Brain microvascular endothelial cell (primary cell): ENCODE measurements around the gene DSC3.

ENCODE experiments used
- DNase-seq: peaks from one replicate; pipeline ENCODE4 v3.0.0-alpha.2; 2020
- H3K27ac ChIP-seq: fragments of 250-450 bp; sonication (Bioruptor Pico); 2 replicates; pipeline ENCODE4 v1.5.1; 2020; ENCODE audit warnings: mild to moderate bottlenecking, moderate library complexity
- H3K27me3 ChIP-seq: fragments of 250-450 bp; sonication (Bioruptor Pico); replicated peaks from 2 replicates; pipeline ENCODE4 v1.5.1; 2020; ENCODE audit warnings: mild to moderate bottlenecking
- H3K36me3 ChIP-seq: fragments of 250-450 bp; sonication (Bioruptor Pico); replicated peaks from 2 replicates; pipeline ENCODE4 v1.5.1; 2020; ENCODE audit warnings: mild to moderate bottlenecking
- H3K4me3 ChIP-seq: 2 replicates; pipeline ENCODE4 v1.5.1; 2011; ENCODE audit warnings: low read depth, mild to moderate bottlenecking, control low read depth, low read length, moderate library complexity
- in situ Hi-C: cut with HindIII; loops from 2 replicates; pipeline ENCODE4 v1.10.0; 2017; ENCODE audit warnings: low sequenced_read_pairs, low pct_ligation_motif_present
- TF ChIP-seq, protein P1 (sequence below): IDR thresholded peaks from 2 replicates; pipeline ENCODE4 v1.5.1; 2011; ENCODE audit warnings: low read depth, mild to moderate bottlenecking, moderate library complexity, low read length, control low read depth, inconsistent platforms; ENCODE audit errors: missing control alignments

Gene DSC3

DNA sequence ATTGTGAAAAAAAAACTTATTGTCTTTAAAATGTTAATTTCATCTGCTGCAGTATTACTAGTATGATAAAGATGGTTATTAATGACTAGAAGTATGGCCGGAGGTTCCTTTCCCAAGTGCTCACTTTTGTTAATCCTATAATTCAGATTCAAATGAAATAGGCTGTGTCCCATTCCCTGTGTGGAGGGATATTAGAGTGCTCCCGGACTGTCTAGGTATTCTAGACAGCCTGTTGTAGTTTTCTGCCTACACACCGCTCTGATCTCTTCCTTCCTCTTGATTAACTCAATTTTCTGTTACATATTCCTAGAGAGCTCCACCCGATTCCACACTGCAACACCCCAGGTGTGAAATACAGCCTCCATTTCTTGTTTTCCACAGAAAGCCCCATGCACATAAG is 15.4 kb upstream of the DSC3 start:
- H3K27me3 ChIP-seq = no peaks in the 10 kb centered on the region

DNA sequence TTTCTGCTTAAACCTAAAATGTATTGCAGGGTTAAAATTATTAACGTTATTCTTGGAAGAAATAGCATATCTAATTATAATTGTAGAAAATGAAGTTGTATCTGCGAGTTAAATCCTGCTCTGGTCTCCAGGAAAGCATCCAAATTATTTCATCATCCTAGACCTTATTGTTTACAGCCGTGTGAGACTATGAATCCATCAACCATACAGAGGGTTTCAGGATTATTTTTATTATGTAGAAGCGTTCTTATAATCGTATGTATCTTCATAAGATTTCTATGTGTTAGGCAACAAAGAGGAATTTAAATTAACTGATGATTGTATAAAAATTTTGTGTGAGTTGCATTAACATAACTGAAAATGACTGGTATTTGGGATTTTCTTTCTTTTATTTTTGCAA is 14.5 kb upstream of the DSC3 start:
- in situ Hi-C loops = no loop called here

More for the DNA sequence above, 15.4 kb upstream of the DSC3 start:
- H3K36me3 ChIP-seq = no peaks in the 10 kb centered on the region
- no peak overlapping the region for H3K27ac ChIP-seq
- in situ Hi-C loops = no loop called here
- TF ChIP-seq, protein P1, sequence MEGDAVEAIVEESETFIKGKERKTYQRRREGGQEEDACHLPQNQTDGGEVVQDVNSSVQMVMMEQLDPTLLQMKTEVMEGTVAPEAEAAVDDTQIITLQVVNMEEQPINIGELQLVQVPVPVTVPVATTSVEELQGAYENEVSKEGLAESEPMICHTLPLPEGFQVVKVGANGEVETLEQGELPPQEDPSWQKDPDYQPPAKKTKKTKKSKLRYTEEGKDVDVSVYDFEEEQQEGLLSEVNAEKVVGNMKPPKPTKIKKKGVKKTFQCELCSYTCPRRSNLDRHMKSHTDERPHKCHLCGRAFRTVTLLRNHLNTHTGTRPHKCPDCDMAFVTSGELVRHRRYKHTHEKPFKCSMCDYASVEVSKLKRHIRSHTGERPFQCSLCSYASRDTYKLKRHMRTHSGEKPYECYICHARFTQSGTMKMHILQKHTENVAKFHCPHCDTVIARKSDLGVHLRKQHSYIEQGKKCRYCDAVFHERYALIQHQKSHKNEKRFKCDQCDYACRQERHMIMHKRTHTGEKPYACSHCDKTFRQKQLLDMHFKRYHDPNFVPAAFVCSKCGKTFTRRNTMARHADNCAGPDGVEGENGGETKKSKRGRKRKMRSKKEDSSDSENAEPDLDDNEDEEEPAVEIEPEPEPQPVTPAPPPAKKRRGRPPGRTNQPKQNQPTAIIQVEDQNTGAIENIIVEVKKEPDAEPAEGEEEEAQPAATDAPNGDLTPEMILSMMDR = no peak
- H3K4me3 ChIP-seq = no peak overlapping the region
- no peak for DNase-seq

DNA sequence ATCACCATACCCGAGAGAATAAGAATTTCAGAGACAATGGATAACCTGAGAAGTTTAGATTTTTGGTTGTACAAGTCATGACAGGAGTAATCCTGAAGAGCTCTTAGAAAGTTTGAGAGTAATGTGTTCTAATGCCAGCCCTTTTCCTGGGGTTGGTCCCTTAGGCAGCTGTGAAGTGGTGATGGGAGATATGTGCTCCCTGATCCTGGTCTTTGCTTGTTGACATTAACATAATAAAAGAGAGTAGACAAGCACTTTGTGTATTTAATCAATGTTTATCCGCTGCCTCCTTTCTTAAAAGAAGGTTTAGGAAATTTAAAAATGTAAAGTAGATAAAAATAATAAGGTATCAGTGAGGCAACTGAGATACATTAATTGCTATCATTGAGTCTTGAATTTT is 13.8 kb upstream of the DSC3 start:
- Histone ChIP-seq H3K36me3 (no peaks in the 10 kb centered on the region), H3K27ac (no peak overlapping the region), H3K27me3 (no peaks in the 10 kb centered on the region), H3K4me3 (no peak overlapping the region)
- TF ChIP-seq, protein P1 = no peak
- no peak for DNase-seq
- in situ Hi-C loops = no loop called here

More for the DNA sequence above, 14.5 kb upstream of the DSC3 start:
- no peak for DNase-seq
- TF ChIP-seq, protein P1 = no peak
- Histone ChIP-seq H3K4me3 (no peak overlapping the region), H3K27me3 (no peaks in the 10 kb centered on the region), H3K36me3 (no peaks in the 10 kb centered on the region), H3K27ac (no peak overlapping the region)

DNA sequence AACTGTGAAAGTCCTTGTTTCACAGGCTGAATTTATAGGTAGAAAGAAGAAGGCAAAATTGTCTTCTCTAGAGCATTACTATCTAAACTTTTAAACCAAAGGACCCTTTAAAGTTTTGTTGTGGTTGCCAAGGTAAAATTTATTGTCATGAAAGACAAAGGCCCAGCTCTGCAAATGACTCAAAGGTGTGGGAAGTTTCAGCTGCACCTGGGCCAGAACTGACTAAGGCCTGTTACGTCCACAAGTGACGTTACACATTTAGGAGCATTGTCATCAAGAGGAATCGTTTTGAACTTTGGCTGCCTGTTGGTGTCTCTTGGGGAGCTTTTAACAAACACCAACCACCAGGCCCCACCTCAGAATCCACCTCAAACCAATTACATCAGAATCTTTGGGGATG is 8.1 kb upstream of the DSC3 start:
- DNase-seq = no peak
- H3K36me3 ChIP-seq = no peaks in the 10 kb centered on the region
- TF ChIP-seq, protein P1 = no peak
- H3K27me3 ChIP-seq = no peaks in the 10 kb centered on the region
- in situ Hi-C loops = no loop called here
- H3K27ac ChIP-seq = no peak overlapping the region
- H3K4me3 ChIP-seq = no peak overlapping the region

DNA sequence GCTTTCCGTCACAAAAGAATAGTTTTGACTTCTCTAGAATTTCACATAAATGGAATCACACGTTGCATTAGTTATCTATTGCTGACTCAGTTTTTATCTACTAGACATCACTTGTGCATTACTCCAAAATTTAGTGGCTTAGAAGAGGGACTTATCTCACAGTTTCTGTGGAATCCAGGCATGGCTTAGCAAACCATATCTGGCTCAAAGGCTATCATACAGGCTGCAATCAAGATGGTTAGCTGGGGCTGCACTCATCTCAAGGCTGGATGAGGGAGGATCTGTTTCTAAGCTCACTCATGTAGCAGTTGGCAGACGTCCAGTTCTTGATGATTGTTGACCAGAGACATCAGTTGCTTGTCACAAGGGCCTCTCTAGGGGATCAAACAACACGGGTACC is 6.6 kb upstream of the DSC3 start:
- in situ Hi-C loops = no loop called here
- Histone ChIP-seq H3K36me3 (no peaks in the 10 kb centered on the region), H3K4me3 (no peak overlapping the region), H3K27me3 (no peaks in the 10 kb centered on the region), H3K27ac (no peak overlapping the region)
- TF ChIP-seq, protein P1 = no peak
- no peak for DNase-seq

DNA sequence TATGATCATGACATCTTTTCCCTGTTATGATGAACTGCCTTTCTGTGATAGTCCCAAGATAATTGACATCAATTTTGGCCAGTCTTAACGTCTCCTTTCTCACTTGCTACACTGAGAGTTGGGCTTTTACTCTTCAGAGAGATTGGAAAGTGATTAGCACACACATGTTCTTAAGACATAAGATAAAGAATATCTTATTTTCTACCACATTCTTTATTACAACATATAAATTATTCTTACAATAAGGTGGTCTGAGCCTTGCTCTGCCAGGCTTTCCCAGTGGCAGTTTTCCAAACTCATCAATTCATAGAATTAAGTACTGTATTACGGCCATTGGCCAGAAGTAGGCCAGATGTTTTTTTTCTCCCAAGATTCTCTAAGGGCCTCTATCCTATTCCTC is 5.7 kb upstream of the DSC3 start:
- TF ChIP-seq, protein P1 = no peak
- no peak for DNase-seq
- Histone ChIP-seq H3K4me3 (no peak overlapping the region), H3K27ac (no peak overlapping the region), H3K36me3 (no peaks in the 10 kb centered on the region), H3K27me3 (no peaks in the 10 kb centered on the region)
- in situ Hi-C loops = no loop called here
